ENCODE measurements around the gene C4orf50. TPM values are rescaled to one million over a fixed set of nuclear protein-coding genes. Genes with fewer than 3 reads are reported as not detected.

C4orf50 gene
- total and polyA plus RNA-seq, 2 of the 8 experiments (the other 6 are each of a cell fraction or from before 2014, with no cell fraction given): 0.08 to 0.22 TPM

GRCh38 chr4:5930876-5931275 is 87.4 kb downstream of the C4orf50 start:
- no peak overlapping the region for H3K56ac ChIP-seq (replicated peaks; ENCODE audit: insufficient read length, low read depth, low read length)
- no peak for TF ChIP-seq EP300 (IDR thresholded peaks at IDR 0.05; ENCODE audit: borderline replicate concordance in 1 of 2, low read depth in 2 of 2, low read length in 2 of 2)
- TF ChIP-seq POU5F1 (IDR thresholded peaks at IDR 0.05; ENCODE audit: low read depth, low read length): no peak
- no peak for TF ChIP-seq SP4 (IDR thresholded peaks at IDR 0.05; ENCODE audit: low read length)
- TF ChIP-seq BACH1 (IDR thresholded peaks at IDR 0.05; ENCODE audit: low read length): no peak
- no peak for TF ChIP-seq SAP30 (IDR thresholded peaks at IDR 0.05; ENCODE audit: insufficient read depth, insufficient replicate concordance, low read length)
- TF ChIP-seq MAX (IDR thresholded peaks at IDR 0.05): no peak
- TF ChIP-seq POLR2A (IDR thresholded peaks at IDR 0.05; ENCODE audit: control extremely low read depth in 1 of 2, low read depth in 2 of 2, low read length in 2 of 2): no peak
- no peak for TF ChIP-seq SUZ12 (IDR thresholded peaks at IDR 0.05; ENCODE audit: low read length)
- H4K20me1 ChIP-seq (replicated peaks in 1 of 2; ENCODE audit: control insufficient read depth in 1 of 2, insufficient read depth in 2 of 2, low read length in 2 of 2): no peaks in the 10 kb centered on the region
- H2BK20ac ChIP-seq (ENCODE audit: low read length): no peak overlapping the region
- H4K91ac ChIP-seq (replicated peaks; ENCODE audit: insufficient read length, low read length): peak overlapping the region; percentile 46
- H3K9me3 ChIP-seq (ENCODE audit: insufficient read depth in 2 of 2, low read depth in 1 of 2, low read length in 1 of 2): no peaks in the 10 kb centered on the region
- H2BK120ac ChIP-seq (replicated peaks; ENCODE audit: low read depth, low read length): no peak overlapping the region
- H2AK5ac ChIP-seq (ENCODE audit: low read depth, low read length): no peak overlapping the region
- H2BK15ac ChIP-seq (ENCODE audit: low read length): no peak overlapping the region
- H3K14ac ChIP-seq (ENCODE audit: insufficient read length): no peak overlapping the region
- no peak overlapping the region for H3K23ac ChIP-seq (ENCODE audit: insufficient read length)
- no peak overlapping the region for H4K5ac ChIP-seq (ENCODE audit: insufficient read length, low read depth, low read length)
- H3K79me1 ChIP-seq (ENCODE audit: low read depth, low read length): no peaks in the 10 kb centered on the region
- H3K79me2 ChIP-seq (ENCODE audit: control insufficient read depth in 1 of 2, insufficient read depth in 2 of 2, low read length in 2 of 2): no peaks in the 10 kb centered on the region
- POLR2A ChIA-PET (ENCODE audit: partially characterized antibody): interaction anchor here (0.7 kb wide), 1 partner anchor 19 kb away, joined by 3 read pairs; no protein-coding TSS in a partner anchor
- peaks cover 2% of the 10 kb centered on the region; the same call in 1 of the 2 replicates for H3K23me2 ChIP-seq (ENCODE audit: low read depth, low read length)
- WGBS, 2 experiments (ENCODE audit: extremely low coverage in 1 of 2, insufficient coverage in 1 of 2, insufficient read length in 1 of 2, insufficient replicate concordance in 2 of 2, low coverage in 1 of 2, low lambda C conversion rate in 2 of 2, missing lambda C conversion rate in 1 of 2): 87% methylated on average over 7 of the region's 7 CpGs; no CpG with 5 or more reads in 1 of the 2 experiments
- H3K4me2 ChIP-seq (ENCODE audit: insufficient read depth in 1 of 2, low read depth in 2 of 2, low read length in 2 of 2): no peak overlapping the region
- peaks cover 0 to 4% (median 1%) of the 10 kb centered on the region in 4 experiments; a peak in 2 of 7 replicates for H3K27me3 ChIP-seq (replicated peaks in 1 of 4; ENCODE audit: control insufficient read depth in 3 of 4, extremely low read depth in 1 of 4, insufficient read depth in 3 of 4, low read length in 3 of 4)
- peak overlapping the region; percentile 63 for H3K4ac ChIP-seq (replicated peaks; ENCODE audit: insufficient read length, low read depth, low read length)
- H3K9ac ChIP-seq (replicated peaks in 1 of 4; ENCODE audit: extremely low read depth in 1 of 4, low read depth in 3 of 4, low read length in 3 of 4): no peak overlapping the region
- no peak overlapping the region for H3K4me3 ChIP-seq (ENCODE audit: extremely low read depth in 1 of 4, insufficient read depth in 2 of 4, low read depth in 3 of 4, low read length in 4 of 4)
- FAIRE-seq (no peak), DNase-seq (ENCODE audit: low read depth in 1 of 2, low spot score in 2 of 2) (no peak)
- H2BK5ac ChIP-seq (ENCODE audit: low read depth, low read length): no peak overlapping the region
- H3K27ac ChIP-seq (ENCODE audit: low read depth, low read length): no peak overlapping the region
- no peak overlapping the region for H3K18ac ChIP-seq (ENCODE audit: extremely low read depth, low read length)
- no peak overlapping the region for H2BK12ac ChIP-seq (ENCODE audit: low read depth, low read length)
- H3K4me1 ChIP-seq (replicated peaks in 1 of 4; ENCODE audit: control insufficient read depth in 3 of 4, insufficient read depth in 4 of 4, low read length in 3 of 4): peaks cover 0 to 5% (median 3%) of the 10 kb centered on the region in 4 experiments; a peak in 4 of 7 replicates
- no peaks in the 10 kb centered on the region for H3K36me3 ChIP-seq (ENCODE audit: control insufficient read depth in 2 of 4, insufficient read depth in 4 of 4, low read length in 3 of 4)
- CTCF ChIA-PET (ENCODE audit: partially characterized antibody): interaction anchor here (1.0 to 1.5 kb wide), 2 partner anchors 18 to 51 kb away, joined by 3 read pairs; no protein-coding TSS in a partner anchor
- no peak overlapping the region for H2AFZ ChIP-seq (ENCODE audit: low read length)
- H4K8ac ChIP-seq (ENCODE audit: extremely low read depth, insufficient read depth, low read length): no peak overlapping the region

Data from H1 (cell line).